ENCODE data around the gene FNBP1.
"Not testable (repeated sequence)": the region's sequence is repeated elsewhere in the genome, so short reads cannot be mapped to it uniquely, and the experiment has no call there.

Gene FNBP1

GRCh38 chr9:129910628-129911567 lies 132.1 kb downstream of the FNBP1 start:
- peak; percentile 99 for DNase-seq

DNA sequence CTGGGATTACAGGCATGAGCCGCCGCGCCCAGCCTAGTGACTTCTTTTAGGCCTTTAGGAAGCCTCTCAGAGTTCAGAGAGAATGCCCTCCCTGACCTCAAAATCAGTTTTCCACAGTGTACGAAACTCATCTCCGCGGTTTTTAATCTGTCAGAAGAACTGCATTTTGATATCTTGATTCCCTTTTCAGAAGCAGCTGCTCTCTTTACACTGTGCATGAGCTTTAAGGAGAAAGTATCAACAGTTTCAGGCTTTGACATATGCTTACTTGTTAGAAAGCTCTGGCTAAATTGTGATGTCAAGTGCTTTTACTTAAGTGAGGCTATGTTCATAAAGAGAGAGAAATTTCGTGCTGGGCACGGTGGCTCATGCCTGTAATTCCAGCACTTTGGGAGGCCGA lies 133.1 kb downstream of the FNBP1 start:
- no peak for DNase-seq

GRCh38 chr9:129908906-129909305 lies 134.1 kb downstream of the FNBP1 start:
- no peak for DNase-seq

- no peak for DNase-seq
Measured at GRCh38 chr9:129907201-129907600, 135.8 kb downstream of the FNBP1 start.

DNA sequence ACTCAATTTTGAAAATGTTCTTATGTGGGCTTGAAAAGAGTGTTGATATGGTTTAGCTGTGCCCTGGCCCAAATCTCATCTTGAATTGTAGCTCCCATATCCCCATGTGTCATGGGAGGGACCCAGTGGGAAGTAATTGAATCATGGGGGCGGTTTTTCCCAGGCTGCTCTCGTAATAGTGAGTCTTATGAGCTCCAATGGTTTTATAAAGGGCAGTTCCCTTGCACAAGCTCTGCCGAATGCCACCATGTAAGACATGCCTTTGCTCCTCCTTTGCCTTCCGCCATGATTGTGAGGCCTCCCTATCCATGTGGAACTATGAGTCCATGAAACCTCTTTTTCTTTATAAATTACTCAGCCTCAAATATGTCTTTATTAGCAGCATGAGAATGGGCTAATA lies 136.7 kb downstream of the FNBP1 start:
- no peak for DNase-seq

- DNase-seq, result no peak
Measured at GRCh38 chr9:129904734-129905133, 138.3 kb downstream of the FNBP1 start.

- DNase-seq, result no peak
Measured at GRCh38 chr9:129902740-129903134, 140.3 kb downstream of the FNBP1 start.

DNA sequence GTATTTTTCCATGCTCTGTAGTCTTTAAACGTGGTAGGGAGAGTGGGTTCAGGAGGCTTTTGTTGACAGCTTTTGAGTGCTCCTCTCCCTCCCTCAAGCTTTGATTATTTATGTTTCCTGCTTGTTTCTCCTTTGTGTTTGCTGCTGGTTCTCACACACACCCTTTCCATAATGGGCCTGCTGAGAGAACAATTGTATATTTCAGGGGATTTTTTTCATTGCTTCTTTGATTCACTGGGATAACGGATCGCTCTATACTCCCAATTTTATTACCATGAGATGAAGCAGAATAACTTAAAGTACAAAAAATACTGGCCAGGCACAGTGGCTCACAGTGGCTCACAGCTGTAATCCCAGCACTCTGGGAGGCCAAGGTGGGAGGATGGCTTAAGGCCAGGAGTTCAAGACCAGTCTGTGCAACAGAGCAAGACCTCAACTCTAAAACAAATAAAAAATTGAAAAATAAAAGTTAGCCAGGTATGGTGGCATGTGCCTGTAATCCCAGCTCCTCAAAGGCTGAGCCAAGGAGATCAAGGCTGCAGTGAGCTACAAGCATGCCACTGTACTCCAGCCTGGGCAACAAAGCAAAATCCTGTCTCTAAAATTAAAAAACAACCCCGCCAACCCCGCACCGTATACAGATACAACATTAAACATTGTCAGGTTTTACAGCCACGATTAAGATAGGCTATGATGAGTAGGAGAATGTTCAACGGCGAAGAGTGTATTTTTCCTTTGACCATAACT lies 140.8 kb downstream of the FNBP1 start:
- DNase-seq, result no peak

DNA sequence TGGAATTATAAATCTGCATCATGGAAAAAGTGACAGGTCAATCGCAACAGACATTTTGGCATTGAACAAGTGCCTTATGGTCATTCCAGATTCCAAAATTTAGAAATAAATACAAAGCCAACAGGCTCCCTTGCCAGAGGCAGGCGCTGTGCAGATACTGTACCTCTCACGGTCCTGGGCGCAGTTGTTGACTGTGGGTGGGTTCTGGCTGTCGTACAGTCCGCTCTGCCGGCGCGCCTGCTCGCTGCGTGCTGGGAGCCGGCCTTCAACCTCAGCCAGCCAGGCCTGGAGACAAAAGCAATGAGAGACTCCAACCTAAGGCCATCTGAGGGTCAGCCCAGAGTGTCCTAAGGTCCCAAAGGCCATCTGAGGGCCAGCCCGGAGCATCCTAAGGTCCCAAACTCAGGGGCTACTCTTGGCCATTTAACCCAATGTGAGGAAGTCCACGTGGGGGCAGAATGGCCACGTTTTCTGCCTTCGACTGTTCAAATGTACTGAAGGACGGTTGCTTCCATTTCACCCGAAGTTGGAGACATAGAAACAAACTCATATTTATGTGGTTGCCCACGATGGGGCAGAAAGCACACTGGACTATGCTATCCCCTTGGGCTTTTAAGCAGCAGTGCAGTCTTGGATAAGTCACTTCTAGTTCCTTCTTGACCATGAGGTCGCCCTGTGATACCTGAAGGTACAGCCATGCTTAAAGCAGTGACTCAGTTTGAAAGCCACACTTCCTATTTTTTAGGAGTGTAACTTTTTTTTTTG lies 142.5 kb downstream of the FNBP1 start:
- DNase-seq, result no peak

DNA sequence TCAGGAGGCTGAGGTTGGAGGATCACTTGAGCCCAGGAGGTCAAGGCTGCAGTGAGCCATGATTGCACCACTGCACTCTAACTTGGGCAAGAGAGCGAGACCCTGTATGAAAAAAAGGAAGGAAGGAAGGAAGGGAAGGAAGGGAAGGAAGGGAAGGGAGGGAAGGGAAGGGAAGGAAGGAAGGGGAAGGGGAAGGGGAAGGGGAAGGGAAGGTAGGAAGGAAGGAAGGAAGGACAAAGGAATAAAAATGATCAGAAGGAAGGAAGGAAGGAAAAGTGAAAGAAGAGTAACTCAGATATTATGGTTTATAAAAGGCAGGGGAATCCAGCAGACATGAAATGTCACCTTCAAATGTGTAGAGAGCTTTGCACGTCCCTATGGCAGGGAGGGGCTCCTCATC lies 143.4 kb downstream of the FNBP1 start:
- DNase-seq, result no peak

DNA sequence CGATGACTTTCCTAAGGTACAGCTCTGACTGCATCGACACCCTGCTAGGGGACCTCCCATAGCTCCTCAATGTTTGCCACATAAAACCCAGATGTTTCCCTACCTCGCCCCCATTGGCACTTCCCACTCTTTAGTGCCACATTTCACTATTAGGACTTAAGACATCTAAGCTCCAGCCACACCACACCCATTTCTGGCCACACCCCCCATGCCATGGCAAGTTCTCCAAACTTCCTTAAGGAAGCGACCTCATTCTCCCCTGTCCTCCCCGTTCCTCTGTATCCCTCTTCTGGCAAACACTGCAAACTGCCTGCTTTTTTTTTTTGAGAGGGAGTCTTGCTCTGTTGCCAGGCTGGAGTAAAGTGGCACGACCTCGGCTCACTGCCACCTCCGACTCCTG lies 144.8 kb downstream of the FNBP1 start:
- peak; percentile 34 for DNase-seq

- no peak for DNase-seq
Measured at GRCh38 chr9:129897263-129897662, 145.7 kb downstream of the FNBP1 start.

GRCh38 chr9:129895376-129896268 lies 147.4 kb downstream of the FNBP1 start:
- DNase-seq, result no peak

DNA sequence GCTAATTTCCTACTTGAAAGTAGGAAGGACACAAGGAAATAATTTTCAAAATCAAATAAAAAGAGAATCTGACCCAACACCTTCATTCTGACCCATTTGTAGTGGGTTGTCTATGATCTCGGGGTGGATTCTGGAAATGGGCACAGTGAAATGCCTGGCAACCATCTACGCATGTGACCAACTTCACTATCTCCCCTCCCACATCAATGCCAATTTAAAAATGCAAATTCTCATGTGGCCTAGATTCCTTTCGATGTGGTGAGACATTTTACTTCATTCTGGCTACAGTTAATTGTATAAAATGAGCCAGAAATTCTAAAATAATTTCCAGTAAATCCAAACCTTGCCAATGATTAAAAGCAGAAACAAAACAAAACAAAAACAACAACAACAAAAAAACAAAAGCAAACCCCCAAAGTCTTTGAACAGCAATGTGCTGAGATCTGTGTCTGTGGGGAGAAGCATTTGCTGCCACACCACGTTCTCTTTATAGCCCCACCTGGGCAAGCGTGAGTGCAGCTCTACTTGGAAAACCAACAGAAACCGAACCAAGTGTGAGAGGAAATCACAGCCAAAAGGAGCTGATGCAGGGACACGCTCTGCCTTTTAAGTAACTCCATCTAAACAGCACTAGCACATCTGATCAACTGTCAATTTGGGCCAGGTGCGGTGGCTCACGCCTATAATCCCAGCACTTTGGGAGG lies 148.7 kb downstream of the FNBP1 start:
- no peak for DNase-seq

- DNase-seq, result no peak
Measured at GRCh38 chr9:129891569-129891968, 151.4 kb downstream of the FNBP1 start.

DNA sequence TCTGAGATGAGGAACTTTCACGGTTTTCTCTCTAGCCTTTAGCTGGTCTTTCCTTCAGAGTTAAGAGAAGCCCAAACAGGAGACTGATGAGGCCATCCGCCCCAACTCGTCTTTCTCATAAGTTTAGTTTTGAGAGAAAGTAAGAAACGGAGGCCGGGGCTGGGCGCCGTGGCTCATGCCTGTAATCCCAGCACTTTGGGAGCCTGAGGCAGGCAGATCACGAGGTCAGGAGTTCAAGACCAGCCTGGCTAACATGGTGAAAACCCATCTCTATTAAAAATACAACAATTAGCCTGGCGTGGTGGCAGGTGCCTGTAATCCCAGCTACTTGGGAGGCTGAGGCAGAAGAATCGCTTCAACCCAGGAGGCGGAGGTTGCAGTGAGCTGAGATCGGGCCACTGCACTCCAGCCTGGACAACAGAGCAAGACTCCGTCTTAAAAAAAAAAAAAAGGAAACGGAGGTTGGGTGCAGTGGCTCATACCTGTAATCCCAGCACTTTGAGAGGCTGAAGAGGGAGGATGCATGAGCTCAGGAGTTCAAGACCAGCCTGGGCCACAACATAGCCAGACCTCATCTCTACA lies 152.2 kb downstream of the FNBP1 start:
- not testable (repeated sequence) for DNase-seq

DNA sequence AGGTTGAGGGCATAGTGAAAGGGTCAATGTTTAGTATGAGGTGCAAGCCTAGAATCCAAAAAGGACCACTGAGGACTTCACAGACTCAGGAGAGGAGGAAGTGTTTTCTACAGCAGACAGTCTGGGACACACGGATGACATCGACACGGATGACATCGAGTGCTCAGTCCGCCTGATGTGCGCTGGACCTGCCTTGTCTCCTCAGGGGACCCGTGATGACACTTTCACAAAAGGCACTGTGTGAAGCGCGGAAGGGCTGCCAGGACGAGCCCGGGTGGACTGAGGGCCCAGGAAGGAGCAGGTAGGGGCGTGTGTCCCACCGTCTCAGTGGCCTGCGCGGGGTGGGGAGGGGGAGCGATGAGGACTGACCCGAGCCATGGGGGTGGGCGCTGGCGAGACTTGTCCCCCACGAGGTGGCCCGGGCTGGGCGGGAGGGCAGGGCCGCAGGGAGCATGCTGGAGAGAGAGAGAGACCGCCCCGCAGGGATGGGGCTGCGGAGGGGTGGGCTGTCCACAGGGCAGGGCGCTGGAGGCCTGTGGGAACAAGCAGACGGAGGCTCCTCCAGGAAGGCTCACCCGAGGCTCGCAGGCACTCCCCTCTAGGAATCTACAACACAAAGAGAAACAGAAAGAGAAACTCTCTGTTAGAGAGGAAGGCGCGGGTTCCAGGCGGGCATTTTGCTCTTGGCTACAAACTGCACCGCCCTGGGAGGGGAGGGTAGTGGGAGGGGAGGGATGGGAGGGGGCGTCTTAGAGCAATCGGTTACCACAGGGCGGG lies 152.9 kb downstream of the FNBP1 start:
- no peak for DNase-seq

DNA sequence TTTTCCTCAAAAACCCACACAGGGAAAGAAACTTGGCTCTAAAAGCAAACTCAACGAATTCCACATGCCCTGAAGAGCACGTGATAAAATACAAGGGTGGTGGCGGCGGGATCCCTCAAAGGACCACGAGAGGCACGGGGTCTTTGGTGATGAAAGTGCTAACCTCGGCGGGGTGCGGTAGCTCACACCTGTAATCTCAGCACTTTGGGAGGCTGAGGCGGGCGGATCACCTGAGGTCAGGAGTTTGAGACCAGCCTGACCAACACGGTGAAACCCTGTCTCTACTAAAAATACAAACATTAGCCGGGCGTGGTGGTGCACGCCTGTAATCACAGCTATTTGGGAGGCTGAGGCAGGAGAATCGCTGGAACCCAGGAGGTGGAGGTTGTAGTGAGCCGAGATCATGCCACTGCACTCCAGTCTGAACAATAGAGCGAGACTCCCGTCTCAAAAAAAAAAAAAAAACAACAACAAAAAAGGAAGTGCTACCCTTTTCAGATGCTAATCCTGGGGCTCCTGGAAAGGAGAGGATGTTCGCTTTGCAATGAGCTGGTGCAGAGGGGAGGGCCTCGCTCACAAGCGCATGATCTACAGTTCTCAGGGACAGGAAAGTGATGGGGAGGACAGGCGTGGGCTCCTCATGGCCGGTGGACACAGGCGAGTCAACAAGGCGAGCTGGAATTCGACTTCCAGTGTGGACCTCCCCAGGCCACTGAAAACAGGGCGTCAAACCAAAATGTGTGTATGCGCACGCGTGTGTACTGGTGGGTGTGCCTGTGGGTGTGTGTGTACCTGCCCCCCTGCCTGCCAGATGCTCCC lies 153.7 kb downstream of the FNBP1 start:
- DNase-seq, result no peak

All from fibroblast of skin of right biceps (primary cell).